HL-60 (cell line): Measurements from ENCODE around the gene PCSK9.

Experiments
- CTCF ChIP-seq: IDR thresholded peaks from one replicate; pipeline ENCODE4 v1.5.1; 2011; ENCODE audit warnings: low read length, control low read depth, inconsistent platforms; ENCODE audit not compliant: insufficient read depth
- POLR2AphosphoS5 ChIP-seq: IDR thresholded peaks from 2 replicates; pipeline ENCODE4 v1.6.1; 2012; ENCODE audit warnings: low read depth

DNA sequence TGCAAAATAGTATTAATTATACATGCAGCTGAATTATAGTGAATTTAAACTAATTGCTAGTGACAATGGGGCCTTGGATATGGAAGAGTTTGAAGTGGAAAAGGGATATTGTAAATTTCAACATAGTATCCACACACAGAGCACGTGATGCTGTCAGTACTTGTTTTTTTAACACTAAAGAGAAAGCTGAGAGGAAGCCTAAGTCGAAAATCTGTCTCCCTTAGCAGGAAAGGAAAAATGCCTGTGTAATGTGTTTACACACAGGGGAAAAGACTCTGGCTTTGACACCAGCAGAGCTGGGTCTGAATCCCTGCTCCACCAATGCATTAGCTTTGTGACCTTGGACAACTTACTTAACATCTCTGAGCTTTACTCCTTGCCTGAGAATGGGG is 42.6 kb downstream of the PCSK9 start:
- TF ChIP-seq CTCF = no peak
- no peak for TF ChIP-seq POLR2AphosphoS5
